ENCODE data around the gene LGALS7.

LGALS7 gene

GRCh38 chr19:38725469-38726283 is 47.6 kb downstream of the LGALS7 start:
- DNase-seq, result no peak

GRCh38 chr19:38723990-38724854 is 49.1 kb downstream of the LGALS7 start:
- DNase-seq, result no peak

DNA sequence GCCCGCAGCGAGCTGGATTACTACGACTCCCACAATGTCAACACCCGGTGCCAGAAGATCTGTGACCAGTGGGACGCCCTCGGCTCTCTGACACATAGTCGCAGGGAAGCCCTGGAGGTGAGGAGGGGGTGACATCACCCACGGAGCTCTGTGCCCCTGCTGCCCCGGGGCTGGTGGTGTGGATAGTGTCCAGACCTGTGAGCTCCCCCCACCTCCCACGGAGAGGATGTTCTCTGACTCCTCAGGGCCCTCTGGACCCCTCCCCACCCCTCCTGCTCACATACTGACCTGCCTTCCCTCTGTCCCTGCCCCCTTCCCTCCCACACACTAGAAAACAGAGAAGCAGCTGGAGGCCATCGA is 49.7 kb downstream of the LGALS7 start:
- DNase-seq, result no peak

DNA sequence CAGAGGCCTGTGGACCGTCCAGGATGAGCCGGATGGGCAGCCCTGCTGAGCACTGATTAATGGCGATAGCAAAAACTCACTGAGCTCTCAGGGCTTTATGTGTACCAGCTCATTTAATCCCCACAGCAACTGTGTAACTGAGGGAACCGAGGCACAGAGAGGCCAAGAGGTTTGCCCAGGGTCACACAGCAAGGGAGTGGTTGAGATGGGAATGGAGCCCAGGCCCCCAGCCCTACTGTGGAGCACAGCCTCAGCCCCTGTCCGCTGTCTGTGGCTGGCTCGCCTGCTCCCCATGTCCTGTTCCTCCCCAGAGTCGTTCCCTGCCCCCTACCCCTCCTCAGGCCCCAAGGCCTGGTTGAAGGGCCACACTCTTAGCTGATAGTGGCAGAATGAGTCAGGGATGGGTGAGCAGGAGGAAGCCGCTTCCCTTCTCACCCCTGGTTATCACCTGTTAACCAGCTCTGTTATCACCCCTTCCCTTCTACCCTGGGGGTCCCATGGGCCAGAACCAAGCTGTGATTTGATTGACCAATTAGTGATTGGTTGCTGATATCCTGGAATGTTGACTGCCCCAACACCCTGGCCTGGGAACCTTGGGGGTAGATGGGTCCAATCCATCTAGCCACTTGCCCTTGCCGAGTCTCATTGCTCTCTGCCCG is 50.2 kb downstream of the LGALS7 start:
- DNase-seq, result no peak

DNA sequence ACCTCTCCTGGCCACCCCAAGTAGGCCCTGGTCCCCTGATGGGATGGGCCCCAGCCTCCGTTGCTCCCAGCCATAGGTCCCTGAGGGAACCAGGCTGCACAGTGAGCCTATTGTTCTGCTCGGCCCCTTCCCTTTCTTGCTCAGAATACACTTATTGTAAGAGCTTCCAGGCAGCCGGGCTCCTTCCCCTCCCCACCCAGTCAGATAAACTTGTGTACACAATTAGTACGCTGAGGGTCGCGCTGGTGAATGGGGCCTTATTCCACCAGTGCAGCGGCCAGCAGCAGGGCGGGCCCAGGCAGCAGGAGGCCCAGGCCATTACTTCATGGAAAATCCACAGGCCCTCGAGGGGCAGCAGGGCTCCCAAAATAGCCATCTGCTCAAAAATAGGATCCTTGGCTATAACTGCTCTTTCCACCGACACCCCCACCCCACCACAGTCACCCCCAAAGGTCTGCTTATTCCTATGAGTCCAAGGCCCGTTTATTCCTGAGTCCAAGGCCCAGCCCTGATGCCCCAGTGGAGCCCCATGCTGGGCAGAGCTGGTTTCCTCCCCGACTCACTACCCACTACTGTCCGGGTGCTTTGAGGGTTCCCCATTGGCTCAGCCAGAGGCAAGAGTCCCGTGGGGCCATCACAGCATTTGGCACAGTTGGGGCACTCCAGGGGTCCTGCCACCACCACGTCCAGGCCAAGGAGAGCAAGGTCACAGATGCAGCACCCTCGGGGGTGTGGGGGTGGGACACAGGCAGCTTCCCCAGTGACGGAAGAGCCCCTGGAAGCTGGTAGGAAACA is 51.1 kb downstream of the LGALS7 start:
- DNase-seq, result no peak

GRCh38 chr19:38721496-38721895 is 51.8 kb downstream of the LGALS7 start:
- no peak for DNase-seq
